ENCODE results near the gene USH2A. TPM values are rescaled to one million over a fixed set of nuclear protein-coding genes. Genes with fewer than 3 reads are reported as not detected.

The USH2A gene
- total RNA-seq, 1 donor from 2014 or later: 0.55 TPM

- Mint-ChIP-seq H3K4me1 (ENCODE audit: low read depth) (peaks cover 8% of the 10 kb centered on the region), H3K9me3 (ENCODE audit: low read depth) (peaks cover 3% of the 10 kb centered on the region), H3K36me3 (ENCODE audit: insufficient read depth) (no peaks in the 10 kb centered on the region), H3K27me3 (no peaks in the 10 kb centered on the region), H3K27ac (no peak overlapping the region), H3K4me3 (ENCODE audit: low read depth) (no peak overlapping the region)
- TF ChIP-seq CTCF (IDR thresholded peaks at IDR 0.05; ENCODE audit: unreplicated experiment): no peak
- no peak for DNase-seq (ENCODE audit: low spot score, unreplicated experiment)
Measured at GRCh38 chr1:216184126-216184680, 239.0 kb downstream of the USH2A start.

GRCh38 chr1:216183454-216183853 lies 239.8 kb downstream of the USH2A start:
- Mint-ChIP-seq H3K36me3 (ENCODE audit: insufficient read depth) (no peaks in the 10 kb centered on the region), H3K4me1 (ENCODE audit: low read depth) (peaks cover 8% of the 10 kb centered on the region), H3K9me3 (ENCODE audit: low read depth) (peaks cover 3% of the 10 kb centered on the region), H3K4me3 (ENCODE audit: low read depth) (no peak overlapping the region), H3K27ac (no peak overlapping the region), H3K27me3 (no peaks in the 10 kb centered on the region)
- no peak for TF ChIP-seq CTCF (IDR thresholded peaks at IDR 0.05; ENCODE audit: unreplicated experiment)
- no peak for DNase-seq (ENCODE audit: low spot score, unreplicated experiment)

- Mint-ChIP-seq H3K27me3 (no peaks in the 10 kb centered on the region), H3K4me3 (ENCODE audit: low read depth) (no peak overlapping the region), H3K27ac (no peak overlapping the region), H3K4me1 (ENCODE audit: low read depth) (peaks cover 8% of the 10 kb centered on the region), H3K36me3 (ENCODE audit: insufficient read depth) (no peaks in the 10 kb centered on the region), H3K9me3 (ENCODE audit: low read depth) (no peaks in the 10 kb centered on the region)
- no peak for TF ChIP-seq CTCF (IDR thresholded peaks at IDR 0.05; ENCODE audit: unreplicated experiment)
- DNase-seq (ENCODE audit: low spot score, unreplicated experiment): no peak
Measured at GRCh38 chr1:216183007-216183406, 240.2 kb downstream of the USH2A start.

GRCh38 chr1:216181590-216181989 lies 241.7 kb downstream of the USH2A start:
- no peak for TF ChIP-seq CTCF (IDR thresholded peaks at IDR 0.05; ENCODE audit: unreplicated experiment)
- no peak for DNase-seq (ENCODE audit: low spot score, unreplicated experiment)
- Mint-ChIP-seq H3K4me1 (ENCODE audit: low read depth) (peaks cover 8% of the 10 kb centered on the region), H3K4me3 (ENCODE audit: low read depth) (no peak overlapping the region), H3K36me3 (ENCODE audit: insufficient read depth) (no peaks in the 10 kb centered on the region), H3K9me3 (ENCODE audit: low read depth) (no peaks in the 10 kb centered on the region), H3K27ac (no peak overlapping the region), H3K27me3 (no peaks in the 10 kb centered on the region)

GRCh38 chr1:216178281-216178680 lies 245.0 kb downstream of the USH2A start:
- no peak overlapping the region for H3K27ac Mint-ChIP-seq
- H3K36me3 Mint-ChIP-seq (ENCODE audit: insufficient read depth): no peaks in the 10 kb centered on the region
- no peaks in the 10 kb centered on the region for H3K9me3 Mint-ChIP-seq (ENCODE audit: low read depth)
- H3K4me1 Mint-ChIP-seq (ENCODE audit: low read depth): peaks cover 5% of the 10 kb centered on the region
- no peak for DNase-seq (ENCODE audit: low spot score, unreplicated experiment)
- H3K27me3 Mint-ChIP-seq: no peaks in the 10 kb centered on the region
- H3K4me3 Mint-ChIP-seq (ENCODE audit: low read depth): no peak overlapping the region
- TF ChIP-seq CTCF (IDR thresholded peaks at IDR 0.05; ENCODE audit: unreplicated experiment): no peak
